Measurements from ENCODE around the gene LSM14B.
"Not testable (repeated sequence)": the region's sequence is repeated elsewhere in the genome, so short reads cannot be mapped to it uniquely, and the experiment has no call there.

The LSM14B gene

GRCh38 chr20:62147528-62147927, 25.3 kb downstream of the LSM14B start:
- no peak for FAIRE-seq

- FAIRE-seq, result not testable (repeated sequence)
Measured at GRCh38 chr20:62148383-62148782, 26.1 kb downstream of the LSM14B start.

- no peak for FAIRE-seq
Measured at GRCh38 chr20:62148908-62149314, 26.6 kb downstream of the LSM14B start.

GRCh38 chr20:62149532-62150309, 27.4 kb downstream of the LSM14B start:
- FAIRE-seq, result no peak

- FAIRE-seq, result no peak
Measured at GRCh38 chr20:62150310-62150575, 28.0 kb downstream of the LSM14B start.

- FAIRE-seq, result no peak
Measured at GRCh38 chr20:62151225-62151624, 28.9 kb downstream of the LSM14B start.

GRCh38 chr20:62151835-62152364, 29.6 kb downstream of the LSM14B start:
- FAIRE-seq, result no peak

- no peak for FAIRE-seq
Measured at GRCh38 chr20:62155428-62156253, 33.4 kb downstream of the LSM14B start.

GRCh38 chr20:62156254-62156556, 33.9 kb downstream of the LSM14B start:
- FAIRE-seq, result no peak

GRCh38 chr20:62156592-62157386, 34.5 kb downstream of the LSM14B start:
- FAIRE-seq, result no peak

- FAIRE-seq, result no peak
Measured at GRCh38 chr20:62157387-62158087, 35.3 kb downstream of the LSM14B start.

- no peak for FAIRE-seq
Measured at GRCh38 chr20:62158088-62158400, 35.8 kb downstream of the LSM14B start.

GRCh38 chr20:62158541-62158940, 36.3 kb downstream of the LSM14B start:
- FAIRE-seq, result no peak

- FAIRE-seq, result no peak
Measured at GRCh38 chr20:62159052-62159451, 36.8 kb downstream of the LSM14B start.

GRCh38 chr20:62159839-62160238, 37.6 kb downstream of the LSM14B start:
- no peak for FAIRE-seq

GRCh38 chr20:62160253-62160652, 38.0 kb downstream of the LSM14B start:
- FAIRE-seq, result no peak

GRCh38 chr20:62160876-62161275, 38.6 kb downstream of the LSM14B start:
- FAIRE-seq, result no peak

- no peak for FAIRE-seq
Measured at GRCh38 chr20:62161347-62161746, 39.1 kb downstream of the LSM14B start.

- no peak for FAIRE-seq
Measured at GRCh38 chr20:62162765-62163484, 40.6 kb downstream of the LSM14B start.

GRCh38 chr20:62163485-62163865, 41.2 kb downstream of the LSM14B start:
- no peak for FAIRE-seq

GRCh38 chr20:62163986-62164762, 41.9 kb downstream of the LSM14B start:
- FAIRE-seq, result no peak
